CD4-positive, alpha-beta T cell treated with Interferon gamma for 1 hour (primary cell): ENCODE data around the gene SUN1.

Source experiments
- DNase-seq: peaks from one replicate; pipeline ENCODE4 v3.0.0-alpha.2; 2020

The SUN1 gene

DNA sequence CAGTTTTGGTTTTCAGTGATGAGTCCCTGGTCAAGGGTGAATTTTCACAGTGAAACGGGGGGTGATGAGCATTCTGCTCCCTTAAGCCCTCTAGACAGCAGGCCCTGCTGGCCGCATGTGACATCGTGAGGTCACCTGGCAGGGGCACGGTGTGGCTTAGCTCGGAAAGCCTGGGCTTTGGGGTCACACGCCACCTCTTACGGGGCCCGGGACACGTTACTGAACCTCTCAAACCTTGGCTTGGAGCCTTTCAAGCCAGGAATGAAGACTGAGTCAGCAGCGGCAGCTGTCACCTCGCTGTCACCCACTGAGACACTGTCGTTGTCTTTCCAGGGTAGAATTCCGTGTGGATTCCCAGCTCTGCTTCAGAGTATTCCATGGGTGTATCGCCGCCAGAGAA lies 48.2 kb downstream of the SUN1 start:
- no peak for DNase-seq

GRCh38 chr7:881441-882234 lies 49.4 kb downstream of the SUN1 start:
- no peak for DNase-seq

- DNase-seq: no peak
Observed at GRCh38 chr7:882336-883035, 50.2 kb downstream of the SUN1 start.

GRCh38 chr7:883055-884021 lies 51.1 kb downstream of the SUN1 start:
- no peak for DNase-seq

GRCh38 chr7:884191-885003 lies 52.1 kb downstream of the SUN1 start:
- no peak for DNase-seq

GRCh38 chr7:885261-885892 lies 53.1 kb downstream of the SUN1 start:
- no peak for DNase-seq

GRCh38 chr7:885893-886625 lies 53.8 kb downstream of the SUN1 start:
- DNase-seq: no peak

DNA sequence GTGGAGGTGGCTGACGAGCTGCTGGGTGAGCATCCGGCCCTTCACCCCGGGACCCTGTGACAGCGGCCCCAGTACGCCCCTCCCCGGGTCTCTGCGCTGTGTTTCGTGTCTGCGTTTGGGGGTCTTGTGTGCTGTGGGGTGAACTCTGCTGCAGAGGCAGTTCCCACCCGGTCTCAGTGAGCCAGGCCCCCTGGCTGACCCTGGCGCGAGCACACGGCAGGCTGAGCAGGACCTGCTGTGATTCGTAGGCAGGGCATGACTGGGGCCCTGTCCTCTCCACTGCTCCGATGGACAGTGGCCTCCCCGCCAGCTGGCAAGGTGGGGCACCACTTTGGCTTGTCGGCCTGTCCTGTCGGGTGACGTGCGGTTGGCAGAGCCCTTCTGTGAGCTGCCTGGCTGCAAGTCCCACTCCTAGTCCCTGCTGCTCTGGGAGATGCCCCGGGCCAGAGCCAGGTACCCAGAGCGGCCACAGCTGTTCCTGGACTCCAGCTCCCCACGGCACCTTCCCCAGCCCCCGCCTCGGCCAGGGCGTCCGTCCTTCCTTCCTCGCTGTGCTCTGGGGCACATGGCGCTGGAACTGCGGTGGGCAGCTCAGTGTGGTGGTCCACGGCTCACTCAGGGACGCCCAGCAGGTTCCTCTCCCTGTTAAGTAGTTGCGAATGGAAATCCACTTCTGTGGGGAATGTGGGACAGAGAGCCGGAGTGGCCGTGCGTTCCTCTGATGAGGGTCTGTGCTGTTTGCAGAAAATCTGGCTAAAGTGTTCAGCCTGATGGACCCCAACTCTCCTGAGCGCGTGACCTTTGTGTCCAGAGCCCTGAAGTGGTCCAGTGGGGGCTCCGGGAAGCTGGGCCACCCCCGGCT lies 54.6 kb downstream of the SUN1 start:
- no peak for DNase-seq

GRCh38 chr7:887488-887820 lies 55.2 kb downstream of the SUN1 start:
- no peak for DNase-seq

GRCh38 chr7:888081-889024 lies 56.1 kb downstream of the SUN1 start:
- no peak for DNase-seq

DNA sequence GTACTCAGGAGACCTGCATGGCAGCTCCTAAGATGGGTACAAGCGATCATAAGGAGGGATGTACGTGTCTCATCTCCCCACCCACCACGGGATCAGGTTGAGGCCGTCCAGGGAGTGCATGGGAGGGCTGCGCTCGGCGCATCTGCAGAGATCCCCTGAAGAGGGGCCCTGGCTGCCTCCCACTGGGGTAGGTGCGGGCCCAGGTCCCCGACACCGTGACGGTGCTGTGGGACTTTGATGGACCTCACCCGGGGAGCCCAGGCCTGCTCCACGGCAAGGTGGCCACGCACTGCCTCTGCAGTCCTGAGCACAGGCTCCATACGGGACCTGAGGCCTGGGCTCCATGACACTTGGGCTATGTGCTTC lies 56.7 kb downstream of the SUN1 start:
- no peak for DNase-seq

GRCh38 chr7:889391-889790 lies 57.1 kb downstream of the SUN1 start:
- no peak for DNase-seq

DNA sequence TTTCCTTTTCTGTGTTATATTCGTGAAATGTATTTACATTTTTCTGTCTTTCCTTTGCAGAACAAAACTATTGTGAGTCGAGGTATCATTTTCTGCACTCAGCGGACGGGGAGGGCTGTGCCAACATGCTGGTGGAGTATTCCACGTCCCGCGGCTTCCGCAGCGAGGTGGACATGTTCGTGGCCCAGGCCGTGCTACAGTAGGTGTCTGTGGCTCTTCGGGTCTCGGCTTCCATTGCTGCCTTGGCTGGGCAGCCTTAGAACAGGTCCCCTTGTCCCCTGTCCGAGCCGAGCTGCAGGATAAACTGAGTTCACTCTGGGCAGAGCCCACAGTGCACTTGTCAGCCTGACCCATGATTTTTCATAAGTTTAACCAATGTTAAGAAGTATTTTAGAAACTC lies 58.6 kb downstream of the SUN1 start:
- DNase-seq: no peak

- no peak for DNase-seq
Observed at GRCh38 chr7:891291-891690, 59.0 kb downstream of the SUN1 start.

GRCh38 chr7:891805-892204 lies 59.5 kb downstream of the SUN1 start:
- DNase-seq: no peak

DNA sequence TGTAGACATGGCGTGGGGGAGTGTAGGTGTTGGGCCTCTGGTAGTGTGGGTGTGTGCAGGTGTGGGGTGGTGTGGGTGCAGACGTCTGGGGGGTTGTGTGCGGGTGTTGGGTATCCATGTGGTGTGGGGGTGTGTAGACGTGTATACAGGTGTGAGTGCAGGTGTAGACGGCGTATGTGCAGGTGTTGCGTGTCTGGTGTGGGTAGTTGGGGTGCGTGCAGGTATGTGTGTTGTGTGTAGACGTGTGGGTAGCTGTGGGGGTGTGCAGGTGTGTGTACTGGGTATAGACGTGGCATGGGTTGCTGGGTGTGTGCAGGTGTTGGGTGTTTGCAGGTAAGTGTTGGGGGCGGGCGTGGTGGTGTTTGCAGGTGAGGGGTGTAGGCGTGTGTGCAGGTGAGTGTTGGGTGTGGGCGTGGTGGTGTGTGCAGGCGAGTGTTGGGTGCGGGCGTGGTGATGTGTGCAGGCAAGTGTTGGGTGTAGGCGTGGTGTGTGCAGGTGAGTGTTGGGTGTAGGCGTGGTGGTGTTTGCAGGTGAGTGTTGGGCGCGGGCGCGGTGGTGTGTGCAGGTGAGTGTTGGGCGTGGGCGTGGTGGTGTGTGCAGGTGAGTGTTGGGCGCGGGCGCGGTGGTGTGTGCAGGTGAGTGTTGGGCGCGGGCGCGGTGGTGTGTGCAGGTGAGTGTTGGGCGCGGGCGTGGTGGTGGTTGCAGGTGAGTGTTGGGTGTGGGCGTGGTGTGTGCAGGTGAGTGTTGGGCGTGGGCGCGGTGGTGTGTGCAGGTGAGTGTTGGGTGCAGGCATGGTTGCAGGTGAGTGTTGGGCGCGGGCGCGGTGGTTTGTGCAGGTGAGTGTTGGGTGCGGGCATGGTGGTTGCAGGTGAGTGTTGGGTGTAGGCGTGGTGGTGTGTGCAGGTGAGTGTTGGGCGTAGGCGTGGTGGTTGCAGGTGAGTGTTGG lies 60.6 kb downstream of the SUN1 start:
- DNase-seq: no peak

- DNase-seq: no peak
Observed at GRCh38 chr7:893686-894085, 61.4 kb downstream of the SUN1 start.
